K562 (cell line): ENCODE measurements around the gene GFRA1. TPM values are rescaled to one million over a fixed set of nuclear protein-coding genes. Genes with fewer than 3 reads are reported as not detected.

ENCODE experiments used
- ATAC-seq: fragments of 200-7000 bp; cut with Tn5 transposase; 3 replicates; pipeline ENCODE4 v1.9.1; 2020; ENCODE audit warnings: moderate library complexity
- BruUV-seq: library from RNA; stranded (reverse); fragments of 400-500 nt; replicated peaks from 2 replicates; lab custom pipeline; 2021; lab: Mats Ljungman, UMichigan
- CTCF ChIA-PET: fragments of 300-600 bp; formaldehyde crosslinking; extraction: SDS; loops from one replicate; lab custom pipeline; 2021; ENCODE audit warnings: low intra/inter-chr PET ratio; lab: Yijun Ruan, JAX
- POLR2A ChIA-PET: fragments of 300-600, 350-650 bp; sonication (Branson Sonifier 250); formaldehyde crosslinking; extraction: SDS; loops from one replicate; lab custom pipeline; 2021; ENCODE audit warnings: antibody characterized with exemption, inconsistent platforms; lab: Yijun Ruan, JAX
- DNase-seq, 4 experiments: peaks; one replicate each; pipeline versions ENCODE4 v3.0.0 to v3.0.0-alpha.2; 2011 to 2018; ENCODE audit warnings: low spot score in 3 of 4, mixed read lengths in 3 of 4; ENCODE audit errors: extremely low read depth in 1 of 4
- FAIRE-seq: peaks from 2 replicates; lab custom pipeline; 2011; peaks lifted over from hg19 to GRCh38; lab: Jason Lieb, UNC
- H2AFZ ChIP-seq: 2 replicates; pipeline ENCODE4 v1.6.0; 2011; ENCODE audit warnings: low read depth, low read length, control low read depth, inconsistent platforms
- H3K27ac ChIP-seq: fragments of 200-600 bp; 3 replicates; pipeline ENCODE4 v1.8.0; 2011; ENCODE audit warnings: low read depth, mild to moderate bottlenecking, control low read depth, inconsistent platforms, low read length, moderate library complexity, mixed read lengths; ENCODE audit errors: extremely low read depth
- H3K27me3 ChIP-seq, 2 experiments: fragments of 300-600 bp in 1 of 2; 2 replicates in 1 of 2; 3 replicates in 1 of 2; pipeline versions ENCODE4 v1.6.0 to v1.8.0; 2011; ENCODE audit warnings: inconsistent platforms in 2 of 2, low read length in 2 of 2, mild to moderate bottlenecking in 1 of 2, mixed read lengths in 1 of 2, moderate library complexity in 1 of 2; ENCODE audit not compliant: control insufficient read depth in 2 of 2, insufficient read depth in 2 of 2
- H3K36me3 ChIP-seq: fragments of 300-600 bp; 3 replicates; pipeline ENCODE4 v1.8.0; 2011; ENCODE audit warnings: mild to moderate bottlenecking, low read length, inconsistent platforms; ENCODE audit not compliant: control insufficient read depth, insufficient read depth
- H3K4me1 ChIP-seq, 2 experiments: fragments of 200-600 bp in 1 of 2; replicated peaks in 1 of 2; 2 replicates in 1 of 2; 3 replicates in 1 of 2; pipeline versions ENCODE4 v1.5.1 to v1.8.0; 2011; ENCODE audit warnings: inconsistent platforms in 2 of 2, low read length in 2 of 2, mild to moderate bottlenecking in 1 of 2, mixed read lengths in 1 of 2, moderate library complexity in 1 of 2; ENCODE audit not compliant: control insufficient read depth in 2 of 2, insufficient read depth in 2 of 2
- H3K4me2 ChIP-seq: 2 replicates; pipeline ENCODE4 v1.6.1; 2011; ENCODE audit warnings: low read length, control low read depth, inconsistent platforms, mixed read lengths; ENCODE audit not compliant: insufficient read depth
- H3K4me3 ChIP-seq: fragments of 200-600 bp; sonication (generic), shearing (Covaris generic); 2 replicates; pipeline ENCODE4 v1.5.1; 2016; ENCODE audit warnings: control low read depth, inconsistent platforms
- H3K79me2 ChIP-seq: fragments of 200-600 bp; 3 replicates; pipeline ENCODE4 v1.8.0; 2011; ENCODE audit warnings: low read length, inconsistent platforms; ENCODE audit not compliant: control insufficient read depth, insufficient read depth
- H3K9ac ChIP-seq, 2 experiments: 2 replicates each; pipeline versions ENCODE4 v1.6.0 to v1.6.1; 2011; ENCODE audit warnings: low read depth in 2 of 2, low read length in 2 of 2, control low read depth in 1 of 2, inconsistent platforms in 1 of 2, mild to moderate bottlenecking in 1 of 2, mixed read lengths in 1 of 2; ENCODE audit not compliant: insufficient read depth in 1 of 2
- H3K9me1 ChIP-seq: one replicate; pipeline ENCODE4 v1.6.0; 2011; ENCODE audit warnings: inconsistent platforms, mild to moderate bottlenecking, low read length, moderate library complexity; ENCODE audit not compliant: control insufficient read depth, insufficient read depth
- H3K9me3 ChIP-seq: replicated peaks from 2 replicates; pipeline ENCODE4 v1.5.1; 2011; ENCODE audit warnings: low read depth, low read length, inconsistent platforms; ENCODE audit not compliant: control insufficient read depth, insufficient read depth
- H4K20me1 ChIP-seq: replicated peaks from 2 replicates; pipeline ENCODE4 v1.6.1; 2011; ENCODE audit warnings: low read length, inconsistent platforms, mixed read lengths; ENCODE audit not compliant: control insufficient read depth, insufficient read depth
- ESRRB ChIP-seq: fragments of 250-450 bp; sonication (Bioruptor Pico); IDR thresholded peaks from 2 replicates; pipeline ENCODE4 v1.5.0; 2020; ENCODE audit warnings: mild to moderate bottlenecking, moderate library complexity, borderline replicate concordance
- FOXA1 ChIP-seq: fragments of 450-650 bp; IDR thresholded peaks from 2 replicates; pipeline ENCODE4 v1.6.1; 2016; ENCODE audit warnings: mild to moderate bottlenecking, borderline replicate concordance
- SMAD4 ChIP-seq: fragments of 250-450 bp; sonication (Bioruptor Pico); conservative IDR thresholded peaks from 2 replicates; pipeline ENCODE4 v1.8.0; 2021; ENCODE audit warnings: inconsistent platforms, mild to moderate bottlenecking, moderate library complexity
- WGBS: fragments of 100-300 bp; shearing (Covaris generic); methylation state at CpG from one replicate; pipeline ENCODE4 v1.1.6; 2016; ENCODE audit warnings: low coverage, mixed read lengths; ENCODE audit not compliant: insufficient coverage; ENCODE audit errors: missing lambda C conversion rate; 5-methylcytosine and 5-hydroxymethylcytosine counted together
- in situ Hi-C: fragments of 300-500 bp; cut with MboI; formaldehyde crosslinking; loops from 4 replicates; pipeline ENCODE4 v1.15.0; 2018; ENCODE audit warnings: inconsistent platforms, mixed read lengths
- intact Hi-C: fragments of 100-400 bp; cut with micrococcal nuclease; formaldehyde crosslinking; loops from 2 replicates; pipeline ENCODE4 v1.14.2; 2022
- polyA plus RNA-seq, 8 experiments: library from polyadenylated mRNA; depleted of rRNA in 4 of 8; stranded (reverse) in 5 of 8; unstranded in 3 of 8; fragments of >200 nt; fragmentation: Nextera tagmentation in 2 of 8; fragmentation: Illumina TruSeq in 1 of 8; extraction: Ambion mirVana in 2 of 8; extraction: Trizol in 1 of 8; gene quantifications; 2 replicates each; pipeline versions ENCODE4 v1.2.1 to v1.2.3, GENCODE V29; 2011 to 2014; ENCODE audit warnings: inconsistent platforms in 1 of 8, missing spikeins in 1 of 8
- total RNA-seq, 7 experiments: library from RNA; depleted of rRNA in 6 of 7; stranded (reverse); fragments of >200 nt in 6 of 7; fragmentation: Illumina TruSeq in 2 of 7; extraction: Trizol in 2 of 7; gene quantifications; 2 replicates each; pipeline versions ENCODE4 v1.2.1 to v1.2.3, GENCODE V29; 2011 to 2021; ENCODE audit warnings: low replicate concordance in 1 of 7
- TF ChIP-seq, protein P1 (sequence below): fragments of 200-800 bp; sonication (Bioruptor generic); IDR thresholded peaks from 2 replicates; pipeline ENCODE4 v1.6.1; 2016; ENCODE audit warnings: missing genetic modification characterization, missing compliant biosample characterization

GFRA1 gene
- total and polyA plus RNA-seq, 9 of the 15 experiments (the other 6 are each of a cell fraction or from before 2014, with no cell fraction given) = 0.04 TPM; not detected in 8

DNA sequence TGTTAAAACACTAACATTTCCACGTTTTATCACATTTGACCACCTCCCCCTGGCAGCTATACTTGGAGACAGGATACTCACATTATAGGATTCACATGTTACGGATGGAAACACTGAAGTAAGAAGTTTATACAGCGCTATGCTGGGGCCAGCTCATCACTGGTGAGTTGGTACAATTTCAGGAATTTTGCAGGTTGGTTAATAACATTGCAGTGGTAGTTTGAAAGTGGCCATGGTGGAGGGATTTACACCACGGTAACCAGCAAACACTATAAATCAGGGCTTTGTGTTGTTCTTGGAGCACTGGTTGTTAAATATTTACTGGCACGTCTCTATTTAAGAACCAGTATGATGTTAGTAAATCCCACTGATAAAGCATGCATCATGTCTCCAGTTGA, 174.0 kb downstream of the GFRA1 start:
- no peak for ATAC-seq
- Histone ChIP-seq H3K36me3 (no peaks in the 10 kb centered on the region), H3K4me2 (no peak overlapping the region), H2AFZ (no peak overlapping the region), H3K9me3 (no peaks in the 10 kb centered on the region), H3K4me1 (no peaks in the 10 kb centered on the region), H3K4me3 (no peak overlapping the region), H3K9ac (no peak overlapping the region), H3K27ac (no peak overlapping the region), H3K27me3 (no peaks in the 10 kb centered on the region), H3K9me1 (no peaks in the 10 kb centered on the region), H4K20me1 (no peaks in the 10 kb centered on the region), H3K79me2 (no peaks in the 10 kb centered on the region)
- DNase-seq = no peak
- intact Hi-C loops = no loop called here
- in situ Hi-C loops = no loop called here
- WGBS = 0% methylated on average over 5 of the region's 5 CpGs
- no peak for FAIRE-seq
- no TSS peak for BruUV-seq
- ChIA-PET POLR2A (no interaction called here), CTCF (no interaction called here)
- no peak for TF ChIP-seq SMAD4 (CRISPR knock-in tag)
- TF ChIP-seq FOXA1 = no peak
- TF ChIP-seq ESRRB (CRISPR knock-in tag) = no peak
- TF ChIP-seq, protein P1, sequence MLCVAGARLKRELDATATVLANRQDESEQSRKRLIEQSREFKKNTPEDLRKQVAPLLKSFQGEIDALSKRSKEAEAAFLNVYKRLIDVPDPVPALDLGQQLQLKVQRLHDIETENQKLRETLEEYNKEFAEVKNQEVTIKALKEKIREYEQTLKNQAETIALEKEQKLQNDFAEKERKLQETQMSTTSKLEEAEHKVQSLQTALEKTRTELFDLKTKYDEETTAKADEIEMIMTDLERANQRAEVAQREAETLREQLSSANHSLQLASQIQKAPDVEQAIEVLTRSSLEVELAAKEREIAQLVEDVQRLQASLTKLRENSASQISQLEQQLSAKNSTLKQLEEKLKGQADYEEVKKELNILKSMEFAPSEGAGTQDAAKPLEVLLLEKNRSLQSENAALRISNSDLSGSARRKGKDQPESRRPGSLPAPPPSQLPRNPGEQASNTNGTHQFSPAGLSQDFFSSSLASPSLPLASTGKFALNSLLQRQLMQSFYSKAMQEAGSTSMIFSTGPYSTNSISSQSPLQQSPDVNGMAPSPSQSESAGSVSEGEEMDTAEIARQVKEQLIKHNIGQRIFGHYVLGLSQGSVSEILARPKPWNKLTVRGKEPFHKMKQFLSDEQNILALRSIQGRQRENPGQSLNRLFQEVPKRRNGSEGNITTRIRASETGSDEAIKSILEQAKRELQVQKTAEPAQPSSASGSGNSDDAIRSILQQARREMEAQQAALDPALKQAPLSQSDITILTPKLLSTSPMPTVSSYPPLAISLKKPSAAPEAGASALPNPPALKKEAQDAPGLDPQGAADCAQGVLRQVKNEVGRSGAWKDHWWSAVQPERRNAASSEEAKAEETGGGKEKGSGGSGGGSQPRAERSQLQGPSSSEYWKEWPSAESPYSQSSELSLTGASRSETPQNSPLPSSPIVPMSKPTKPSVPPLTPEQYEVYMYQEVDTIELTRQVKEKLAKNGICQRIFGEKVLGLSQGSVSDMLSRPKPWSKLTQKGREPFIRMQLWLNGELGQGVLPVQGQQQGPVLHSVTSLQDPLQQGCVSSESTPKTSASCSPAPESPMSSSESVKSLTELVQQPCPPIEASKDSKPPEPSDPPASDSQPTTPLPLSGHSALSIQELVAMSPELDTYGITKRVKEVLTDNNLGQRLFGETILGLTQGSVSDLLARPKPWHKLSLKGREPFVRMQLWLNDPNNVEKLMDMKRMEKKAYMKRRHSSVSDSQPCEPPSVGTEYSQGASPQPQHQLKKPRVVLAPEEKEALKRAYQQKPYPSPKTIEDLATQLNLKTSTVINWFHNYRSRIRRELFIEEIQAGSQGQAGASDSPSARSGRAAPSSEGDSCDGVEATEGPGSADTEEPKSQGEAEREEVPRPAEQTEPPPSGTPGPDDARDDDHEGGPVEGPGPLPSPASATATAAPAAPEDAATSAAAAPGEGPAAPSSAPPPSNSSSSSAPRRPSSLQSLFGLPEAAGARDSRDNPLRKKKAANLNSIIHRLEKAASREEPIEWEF (CRISPR knock-in tag) = no peak
